GM06990 (cell line): ENCODE results near the gene IMPDH2.
A peak's percentile ranks its signal among the peaks of the same experiment; 100 is the strongest.

Experiments
- DNase-seq: peaks from one replicate; pipeline ENCODE4 v3.0.0-alpha.2; 2011; ENCODE audit not compliant: insufficient read length; ENCODE audit errors: extremely low read depth
- H3K27me3 ChIP-seq: replicated peaks from 2 replicates; pipeline ENCODE4 v1.6.0; 2011; ENCODE audit warnings: low read length; ENCODE audit not compliant: control insufficient read depth, insufficient read depth
- H3K36me3 ChIP-seq: 2 replicates; pipeline ENCODE4 v1.5.1; 2011; ENCODE audit warnings: low read length; ENCODE audit not compliant: control insufficient read depth, insufficient read depth
- H3K4me3 ChIP-seq: replicated peaks from 2 replicates; pipeline ENCODE4 v1.5.1; 2011; ENCODE audit warnings: low read depth, mild to moderate bottlenecking, control low read depth, low read length
- CTCF ChIP-seq: IDR thresholded peaks from 2 replicates; pipeline ENCODE4 v1.5.1; 2011; ENCODE audit warnings: low read length, control low read depth, mild to moderate bottlenecking, inconsistent platforms; ENCODE audit not compliant: insufficient read depth, poor library complexity, severe bottlenecking

IMPDH2 gene

GRCh38 chr3:49024449-49024848, 4.7 kb downstream of the IMPDH2 start:
- Histone ChIP-seq H3K4me3 (no peak overlapping the region), H3K36me3 (peaks cover 27% of the 10 kb centered on the region), H3K27me3 (no peaks in the 10 kb centered on the region)
- no peak for TF ChIP-seq CTCF
- DNase-seq, result no peak

GRCh38 chr3:49023775-49024174, 5.4 kb downstream of the IMPDH2 start:
- H3K36me3 ChIP-seq, result peaks cover 27% of the 10 kb centered on the region

GRCh38 chr3:49022688-49023171, 6.5 kb downstream of the IMPDH2 start:
- TF ChIP-seq CTCF, result no peak
- Histone ChIP-seq H3K4me3 (peak overlapping the region; percentile 95), H3K27me3 (no peaks in the 10 kb centered on the region), H3K36me3 (peaks cover 27% of the 10 kb centered on the region)
- DNase-seq, result no peak

More at GRCh38 chr3:49023775-49024174, 5.4 kb downstream of the IMPDH2 start:
- TF ChIP-seq CTCF, result no peak
- Histone ChIP-seq H3K4me3 (no peak overlapping the region), H3K27me3 (no peaks in the 10 kb centered on the region)
- no peak for DNase-seq

GRCh38 chr3:49021813-49022687, 7.1 kb downstream of the IMPDH2 start, which contains the start of gene NDUFAF3:
Gene NDUFAF3, plus strand, starts transcription at chr3:49022121. Its CDS starts 24 bp downstream, at chr3:49022145.
- peak; percentile 98 for TF ChIP-seq CTCF
- DNase-seq, result peak; percentile 97
- peaks cover 24% of the 10 kb centered on the region for H3K36me3 ChIP-seq
- H3K27me3 ChIP-seq, result no peaks in the 10 kb centered on the region
- peak within 1 kb of the TSS; percentile 95 for H3K4me3 ChIP-seq

GRCh38 chr3:49021213-49021812, 7.9 kb downstream of the IMPDH2 start:
- peak overlapping the region; percentile 95 for H3K4me3 ChIP-seq
- H3K36me3 ChIP-seq, result peaks cover 24% of the 10 kb centered on the region
- H3K27me3 ChIP-seq, result no peaks in the 10 kb centered on the region
- no peak for TF ChIP-seq CTCF
- DNase-seq, result peak; percentile 99
